Trophoblast cell (in vitro differentiated cells and primary cell): Measurements from ENCODE around the gene VIPR1.
A peak's percentile ranks its signal among the peaks of the same experiment; 100 is the strongest.

ENCODE experiments used
- DNase-seq, 2 donors: peaks; one replicate each; pipeline ENCODE4 v3.0.0-alpha.2; 2016
- H2AFZ ChIP-seq: 2 replicates; pipeline ENCODE4 v1.6.1; 2013; ENCODE audit warnings: low read length, moderate library complexity, mild to moderate bottlenecking; ENCODE audit not compliant: insufficient read depth, poor library complexity
- H2AK5ac ChIP-seq: 2 replicates; pipeline ENCODE4 v1.6.1; 2013; ENCODE audit warnings: mild to moderate bottlenecking, low read length
- H2BK120ac ChIP-seq: 2 replicates; pipeline ENCODE4 v1.6.1; 2013; ENCODE audit warnings: low read length, mild to moderate bottlenecking, moderate library complexity; ENCODE audit not compliant: insufficient read depth, poor library complexity
- H2BK12ac ChIP-seq: 2 replicates; pipeline ENCODE4 v1.6.1; 2013; ENCODE audit warnings: mild to moderate bottlenecking, low read length, moderate library complexity
- H2BK5ac ChIP-seq: 2 replicates; pipeline ENCODE4 v1.6.1; 2013; ENCODE audit warnings: low read length, low read depth, moderate library complexity, mild to moderate bottlenecking; ENCODE audit not compliant: poor library complexity
- H3K14ac ChIP-seq: 2 replicates; pipeline ENCODE4 v1.6.1; 2013; ENCODE audit warnings: mild to moderate bottlenecking, low read length
- H3K18ac ChIP-seq: 2 replicates; pipeline ENCODE4 v1.6.1; 2013; ENCODE audit warnings: mild to moderate bottlenecking, low read length
- H3K23ac ChIP-seq: 2 replicates; pipeline ENCODE4 v1.6.1; 2013; ENCODE audit warnings: low read length
- H3K27ac ChIP-seq: 2 replicates; pipeline ENCODE4 v1.5.1; 2013; ENCODE audit warnings: low read depth, mild to moderate bottlenecking, inconsistent platforms, low read length, moderate library complexity
- H3K27me3 ChIP-seq: 2 replicates; pipeline ENCODE4 v1.6.1; 2013; ENCODE audit warnings: inconsistent platforms, mild to moderate bottlenecking, low read length, moderate library complexity; ENCODE audit not compliant: insufficient read depth
- H3K36me3 ChIP-seq, 2 experiments: 1 replicate in 1 of 2; 2 replicates in 1 of 2; pipeline ENCODE4 v1.6.1; 2013; ENCODE audit warnings: low read length in 2 of 2, mild to moderate bottlenecking in 2 of 2, moderate library complexity in 1 of 2; ENCODE audit not compliant: insufficient read depth in 2 of 2, control insufficient read depth in 1 of 2
- H3K4ac ChIP-seq: 2 replicates; pipeline ENCODE4 v1.6.1; 2013; ENCODE audit warnings: low read depth, mild to moderate bottlenecking, low read length, moderate library complexity
- H3K4me1 ChIP-seq, 2 experiments: 1 replicate in 1 of 2; 2 replicates in 1 of 2; pipeline ENCODE4 v1.6.1; 2013; ENCODE audit warnings: low read length in 2 of 2, mild to moderate bottlenecking in 2 of 2, moderate library complexity in 1 of 2; ENCODE audit not compliant: insufficient read depth in 2 of 2, control insufficient read depth in 1 of 2
- H3K4me2 ChIP-seq: 2 replicates; pipeline ENCODE4 v1.6.1; 2013; ENCODE audit warnings: inconsistent platforms, mild to moderate bottlenecking, low read length, moderate library complexity
- H3K4me3 ChIP-seq: 2 replicates; pipeline ENCODE4 v1.5.1; 2013; ENCODE audit warnings: mild to moderate bottlenecking, low read depth, low read length, inconsistent platforms
- H3K79me1 ChIP-seq: one replicate; pipeline ENCODE4 v1.6.1; 2013; ENCODE audit warnings: low read length
- H3K79me2 ChIP-seq: 2 replicates; pipeline ENCODE4 v1.6.1; 2013; ENCODE audit warnings: low read length, mild to moderate bottlenecking; ENCODE audit not compliant: control insufficient read depth, insufficient read depth, poor library complexity
- H3K9ac ChIP-seq: 2 replicates; pipeline ENCODE4 v1.6.1; 2013; ENCODE audit warnings: mild to moderate bottlenecking, low read length
- H3K9me3 ChIP-seq: 2 replicates; pipeline ENCODE4 v1.6.1; 2013; ENCODE audit warnings: low read depth, mild to moderate bottlenecking, control low read depth, inconsistent platforms, low read length; ENCODE audit not compliant: insufficient read depth
- H4K12ac ChIP-seq: 2 replicates; pipeline ENCODE4 v1.6.1; 2013; ENCODE audit warnings: low read depth, mild to moderate bottlenecking, low read length, moderate library complexity
- H4K8ac ChIP-seq: 2 replicates; pipeline ENCODE4 v1.6.1; 2013; ENCODE audit warnings: low read depth, mild to moderate bottlenecking, low read length, moderate library complexity
- H4K91ac ChIP-seq: one replicate; pipeline ENCODE4 v1.6.1; 2013; ENCODE audit warnings: low read depth, mild to moderate bottlenecking, low read length, moderate library complexity
- WGBS: extraction: QIAGEN DNeasy Blood & Tissue Kit; methylation state at CpG from one replicate; pipeline ENCODE4 v1.1.7; 2013; ENCODE audit warnings: missing lambda C conversion rate; ENCODE audit not compliant: insufficient read length, insufficient coverage; ENCODE audit errors: extremely low coverage; 5-methylcytosine and 5-hydroxymethylcytosine counted together

The VIPR1 gene

GRCh38 chr3:42476225-42477125 lies 26.0 kb upstream of the VIPR1 start:
- Histone ChIP-seq H3K14ac (peak overlapping the region; percentile 64), H4K12ac (no peak overlapping the region), H3K9ac (no peak overlapping the region), H4K91ac (peak overlapping the region; percentile 55), H3K27ac (no peak overlapping the region), H3K4me3 (peak overlapping the region; percentile 12), H3K23ac (no peak overlapping the region), H3K36me3 (no peaks in the 10 kb centered on the region), H3K4me2 (no peak overlapping the region), H3K9me3 (no peaks in the 10 kb centered on the region), H3K79me1 (peaks cover 28% of the 10 kb centered on the region), H2BK5ac (peak overlapping the region; percentile 41), H4K8ac (no peak overlapping the region), H2AK5ac (peak overlapping the region; percentile 64), H2AFZ (no peak overlapping the region), H3K4ac (no peak overlapping the region), H2BK120ac (peak overlapping the region; percentile 39), H3K79me2 (peaks cover 2% of the 10 kb centered on the region), H3K18ac (no peak overlapping the region), H3K4me1 (peaks cover 26 to 28% of the 10 kb centered on the region in 2 experiments), H3K27me3 (no peaks in the 10 kb centered on the region), H2BK12ac (peak overlapping the region; percentile 79)
- no CpG with 5 or more reads among the region's 8 CpGs for WGBS
- peak; percentile 86 to 89 for DNase-seq

DNA sequence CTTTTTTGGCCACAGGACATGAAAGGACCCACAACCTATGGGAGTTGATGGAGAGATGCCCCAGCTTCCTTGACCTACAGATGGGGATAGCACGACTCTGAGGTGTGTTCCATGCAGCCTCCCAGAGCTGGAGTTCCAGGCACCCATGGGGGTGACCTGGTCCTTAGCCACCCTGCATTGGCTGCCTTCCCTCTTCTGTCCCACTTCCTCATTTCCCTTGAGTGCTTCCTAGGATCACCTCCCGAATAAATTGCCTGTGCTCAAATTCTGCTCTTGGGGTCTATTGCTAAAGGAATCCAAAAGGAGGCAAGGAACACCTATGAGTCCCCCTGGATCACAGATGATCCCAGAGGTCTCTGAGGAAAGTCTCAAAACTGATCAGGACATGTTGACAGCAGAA lies 24.7 kb upstream of the VIPR1 start:
- no peak overlapping the region for H3K18ac ChIP-seq
- H3K79me1 ChIP-seq, result peaks cover 28% of the 10 kb centered on the region
- no peak overlapping the region for H3K27ac ChIP-seq
- no peak overlapping the region for H4K8ac ChIP-seq
- peak overlapping the region; percentile 69 for H2AK5ac ChIP-seq
- H3K14ac ChIP-seq, result no peak overlapping the region
- DNase-seq, result no peak
- no peaks in the 10 kb centered on the region for H3K9me3 ChIP-seq
- peaks cover 2% of the 10 kb centered on the region for H3K79me2 ChIP-seq
- H3K4me1 ChIP-seq, result peaks cover 24 to 25% of the 10 kb centered on the region in 2 experiments
- H3K4ac ChIP-seq, result no peak overlapping the region
- H2BK5ac ChIP-seq, result no peak overlapping the region
- H3K36me3 ChIP-seq, result no peaks in the 10 kb centered on the region
- H3K4me2 ChIP-seq, result no peak overlapping the region
- no peak overlapping the region for H2BK120ac ChIP-seq
- H3K9ac ChIP-seq, result no peak overlapping the region
- no peak overlapping the region for H3K23ac ChIP-seq
- H2AFZ ChIP-seq, result no peak overlapping the region
- no peak overlapping the region for H3K4me3 ChIP-seq
- H4K12ac ChIP-seq, result no peak overlapping the region
- WGBS, result no CpG with 5 or more reads among the region's 2 CpGs
- no peak overlapping the region for H2BK12ac ChIP-seq
- H3K27me3 ChIP-seq, result no peaks in the 10 kb centered on the region
- H4K91ac ChIP-seq, result no peak overlapping the region

GRCh38 chr3:42478830-42479229 lies 23.6 kb upstream of the VIPR1 start:
- no peak for DNase-seq
- Histone ChIP-seq H3K4ac (no peak overlapping the region), H3K27me3 (no peaks in the 10 kb centered on the region), H3K4me1 (peaks cover 12 to 14% of the 10 kb centered on the region in 2 experiments), H2AFZ (no peak overlapping the region), H3K14ac (no peak overlapping the region), H4K12ac (no peak overlapping the region), H3K23ac (no peak overlapping the region), H2BK120ac (no peak overlapping the region), H2AK5ac (no peak overlapping the region), H2BK12ac (no peak overlapping the region), H3K9ac (no peak overlapping the region), H3K79me1 (peaks cover 20% of the 10 kb centered on the region), H4K91ac (no peak overlapping the region), H3K4me3 (no peak overlapping the region), H3K9me3 (no peaks in the 10 kb centered on the region), H4K8ac (no peak overlapping the region), H3K18ac (no peak overlapping the region), H3K36me3 (no peaks in the 10 kb centered on the region), H3K27ac (no peak overlapping the region), H3K79me2 (peaks cover 2% of the 10 kb centered on the region), H3K4me2 (no peak overlapping the region), H2BK5ac (no peak overlapping the region)
- no CpG with 5 or more reads among the region's 2 CpGs for WGBS

DNA sequence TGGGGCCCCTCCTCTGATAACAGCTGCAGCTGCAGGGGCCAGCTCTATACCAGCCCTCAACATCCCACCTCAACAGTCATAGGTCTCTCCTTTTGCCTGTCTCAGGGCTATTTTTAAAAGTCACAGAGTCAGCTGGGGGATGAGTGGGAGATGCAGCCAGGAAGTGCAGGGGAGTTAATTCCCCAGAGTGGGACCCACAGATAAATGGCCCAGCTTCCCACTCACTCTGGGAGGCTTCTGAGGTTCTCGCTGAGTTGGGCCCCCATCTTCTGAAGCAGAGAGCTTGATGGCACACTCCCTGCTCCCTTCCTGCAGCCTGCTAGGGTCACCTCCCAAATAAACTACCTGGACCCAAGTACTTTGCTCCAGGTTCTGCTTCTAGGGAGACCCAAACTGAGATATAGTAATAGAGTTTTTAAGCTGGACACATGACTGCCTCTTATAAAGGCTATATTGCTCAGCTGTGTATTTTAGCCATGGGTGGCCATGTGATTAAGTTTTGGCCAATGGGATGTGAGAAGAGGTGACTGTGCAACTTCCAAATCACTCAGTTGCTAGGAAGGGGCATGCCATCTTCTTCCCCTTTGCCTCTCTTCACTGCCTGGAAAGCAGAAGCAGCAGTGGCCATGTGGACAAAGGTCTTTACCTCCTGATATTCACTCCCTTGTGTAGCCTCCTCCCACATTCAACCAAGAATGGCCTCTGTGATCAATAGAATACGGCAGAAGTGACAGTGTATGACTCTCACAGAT lies 15.5 kb upstream of the VIPR1 start:
- H3K27me3 ChIP-seq, result no peaks in the 10 kb centered on the region
- H2AK5ac ChIP-seq, result no peak overlapping the region
- no peak overlapping the region for H2BK5ac ChIP-seq
- no peak overlapping the region for H3K4ac ChIP-seq
- H2BK12ac ChIP-seq, result no peak overlapping the region
- WGBS, result no CpG with 5 or more reads among the region's 2 CpGs
- peaks cover 10% of the 10 kb centered on the region in 2 experiments for H3K4me1 ChIP-seq
- H3K23ac ChIP-seq, result no peak overlapping the region
- no peak for DNase-seq
- no peak overlapping the region for H3K4me3 ChIP-seq
- H3K79me2 ChIP-seq, result no peaks in the 10 kb centered on the region
- no peak overlapping the region for H2AFZ ChIP-seq
- H3K36me3 ChIP-seq, result no peaks in the 10 kb centered on the region
- H4K8ac ChIP-seq, result no peak overlapping the region
- H2BK120ac ChIP-seq, result no peak overlapping the region
- H4K12ac ChIP-seq, result no peak overlapping the region
- H3K14ac ChIP-seq, result no peak overlapping the region
- H4K91ac ChIP-seq, result no peak overlapping the region
- H3K27ac ChIP-seq, result no peak overlapping the region
- H3K18ac ChIP-seq, result no peak overlapping the region
- H3K9me3 ChIP-seq, result no peaks in the 10 kb centered on the region
- no peak overlapping the region for H3K9ac ChIP-seq
- no peak overlapping the region for H3K4me2 ChIP-seq
- no peaks in the 10 kb centered on the region for H3K79me1 ChIP-seq
